ENCODE measurements around the gene CYBC1.

Gene CYBC1

GRCh38 chr17:82399041-82399441 is 51.5 kb downstream of the CYBC1 start:
- DNase-seq (ENCODE audit: insufficient read length) (no peak), FAIRE-seq (no peak)
- TF ChIP-seq POLR2AphosphoS5 (IDR thresholded peaks at IDR 0.05; ENCODE audit: low read depth, low read length): no peak
- no peak for TF ChIP-seq POLR2A (IDR thresholded peaks at IDR 0.05; ENCODE audit: low read depth, low read length)
- TF ChIP-seq TAF1 (IDR thresholded peaks at IDR 0.05; ENCODE audit: borderline replicate concordance, low read depth, low read length): no peak

- no peak for FAIRE-seq
- no peak for DNase-seq (ENCODE audit: insufficient read length)
- no peak for TF ChIP-seq POLR2A (IDR thresholded peaks at IDR 0.05; ENCODE audit: low read depth, low read length)
- TF ChIP-seq TAF1 (IDR thresholded peaks at IDR 0.05; ENCODE audit: borderline replicate concordance, low read depth, low read length): no peak
- no peak for TF ChIP-seq POLR2AphosphoS5 (IDR thresholded peaks at IDR 0.05; ENCODE audit: low read depth, low read length)
Observed at GRCh38 chr17:82397449-82398335, 52.9 kb downstream of the CYBC1 start.

GRCh38 chr17:82396601-82397435 is 53.7 kb downstream of the CYBC1 start:
- FAIRE-seq: no peak
- TF ChIP-seq POLR2A (IDR thresholded peaks at IDR 0.05; ENCODE audit: low read depth, low read length) (0 out of 2 replicates have a peak, but pooled peaks have one; percentile 24), POLR2AphosphoS5 (IDR thresholded peaks at IDR 0.05; ENCODE audit: low read depth, low read length) (no peak)
- no peak for DNase-seq (ENCODE audit: insufficient read length)

- FAIRE-seq (no peak), DNase-seq (ENCODE audit: insufficient read length) (no peak)
- no peak for TF ChIP-seq TAF1 (IDR thresholded peaks at IDR 0.05; ENCODE audit: borderline replicate concordance, low read depth, low read length)
- TF ChIP-seq POLR2A (IDR thresholded peaks at IDR 0.05; ENCODE audit: low read depth, low read length): no peak
- TF ChIP-seq POLR2AphosphoS5 (IDR thresholded peaks at IDR 0.05; ENCODE audit: low read depth, low read length): no peak
Observed at GRCh38 chr17:82394278-82394677, 56.3 kb downstream of the CYBC1 start.

- TF ChIP-seq POLR2AphosphoS5 (IDR thresholded peaks at IDR 0.05; ENCODE audit: low read depth, low read length) (no peak), POLR2A (IDR thresholded peaks at IDR 0.05; ENCODE audit: low read depth, low read length) (no peak), TAF1 (IDR thresholded peaks at IDR 0.05; ENCODE audit: borderline replicate concordance, low read depth, low read length) (no peak)
- FAIRE-seq: no peak
Observed at GRCh38 chr17:82392941-82393340, 57.6 kb downstream of the CYBC1 start.

More at GRCh38 chr17:82392941-82393340, 57.6 kb downstream of the CYBC1 start:
- DNase-seq (ENCODE audit: insufficient read length): no peak

Measured in GM12892 (cell line).